ENCODE results near the gene POLE3. TPM values are rescaled to one million over a fixed set of nuclear protein-coding genes. Genes with fewer than 3 reads are reported as not detected.
"Not testable (repeated sequence)": the region's sequence is repeated elsewhere in the genome, so short reads cannot be mapped to it uniquely, and the experiment has no call there.

The POLE3 gene
- total RNA-seq, 1 experiment from 2014 or later = 64.5 TPM

DNA sequence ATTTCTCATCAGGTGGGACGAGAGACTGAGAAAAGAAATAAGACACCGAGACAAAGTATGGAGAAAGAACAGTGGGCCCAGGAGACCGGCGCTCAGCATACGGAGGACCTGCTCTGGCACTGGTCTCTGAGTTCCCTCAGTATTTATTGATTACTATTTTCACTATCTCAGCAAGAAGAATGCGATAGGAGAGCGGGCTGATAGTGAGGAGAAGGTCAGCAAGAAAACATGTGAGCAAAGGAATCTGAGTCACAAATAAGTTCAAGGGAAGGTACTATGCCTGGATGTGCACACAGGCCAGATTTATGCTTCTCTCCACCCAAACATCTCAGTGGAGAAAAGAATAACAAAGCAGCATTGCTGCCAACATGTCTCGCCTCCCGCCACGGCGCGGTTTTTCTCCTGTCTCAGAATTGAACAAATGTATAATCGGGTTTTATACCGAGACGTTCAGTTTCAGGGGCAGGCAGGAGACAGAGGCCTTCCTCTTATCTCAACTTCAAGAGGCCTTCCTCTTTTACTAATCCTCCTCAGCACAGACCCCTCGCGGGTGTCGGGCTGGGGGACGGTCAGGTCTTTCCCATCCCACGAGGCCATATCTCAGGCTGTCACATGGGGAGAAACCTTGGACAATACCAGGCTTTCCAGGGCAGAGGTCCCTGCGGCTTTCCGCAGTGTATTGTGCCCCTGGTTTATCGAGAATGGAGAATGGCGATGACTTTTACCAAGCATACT is 31.2 kb downstream of the POLE3 start:
- BruUV-seq (replicated peaks); POLR2A ChIA-PET (ENCODE audit: unreplicated experiment): not testable (repeated sequence)

DNA sequence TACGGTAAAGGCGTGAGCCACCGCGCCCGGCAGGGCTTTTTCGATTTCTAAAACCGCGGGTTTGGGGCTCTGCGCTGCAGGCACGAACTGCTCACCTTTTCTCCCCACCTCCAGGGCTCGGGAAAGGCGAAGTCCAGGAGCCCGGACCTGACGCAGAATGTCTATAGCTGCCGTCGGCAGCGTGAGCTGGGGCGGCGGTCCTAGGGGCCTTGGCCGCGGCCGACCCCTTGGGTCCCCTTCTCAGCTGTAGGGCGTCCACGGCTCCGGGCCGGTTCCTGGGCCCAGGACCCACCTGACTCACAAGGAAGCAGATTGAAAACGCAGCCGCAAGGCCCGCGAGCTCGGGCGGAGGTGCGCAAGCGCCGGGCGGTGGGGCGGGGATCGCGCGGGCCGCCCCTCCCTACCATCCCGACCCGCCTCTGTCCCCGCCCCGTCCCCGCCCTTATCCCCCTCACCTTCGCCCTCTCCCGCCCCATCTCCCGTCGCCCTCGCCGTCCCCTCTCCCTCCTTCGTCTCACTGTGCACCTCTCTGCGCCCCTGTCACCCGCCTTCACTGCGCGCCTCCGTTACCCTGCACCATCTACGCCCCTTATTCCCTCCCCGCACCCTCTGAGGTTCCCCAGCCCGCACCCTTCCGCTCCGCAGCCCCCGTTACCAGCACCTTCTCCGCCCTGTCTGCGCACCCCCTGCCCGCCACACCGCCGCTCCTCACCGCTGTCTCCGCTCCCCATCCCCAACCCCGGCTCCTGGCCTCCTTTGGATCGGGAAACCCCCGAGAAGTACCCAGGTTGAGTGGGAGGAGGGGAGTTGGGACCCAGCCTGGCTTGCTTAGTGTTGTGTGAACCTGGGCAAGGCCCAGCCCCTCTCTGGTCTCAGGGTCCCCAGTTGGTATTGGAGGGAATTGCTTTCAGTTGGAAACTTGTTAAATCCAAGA is 33.6 kb downstream of the POLE3 start, which contains the start of gene HDHD3:
Gene HDHD3 (minus strand): TSS at position 353 of the 934 bp plus-strand sequence. CDS start 2,632 bp downstream, outside the sequence.
- DNase-seq = peak; percentile 74 to 78
- CTCF ChIA-PET = interaction anchor here (0.6 to 0.7 kb wide), 2 partner anchors 30 to 33 kb away, joined by 3 to 8 read pairs; no protein-coding TSS in a partner anchor
- H3K9me2 ChIP-seq (ENCODE audit: insufficient read depth) = no peaks in the 10 kb centered on the region
- TF ChIP-seq, protein P1, sequence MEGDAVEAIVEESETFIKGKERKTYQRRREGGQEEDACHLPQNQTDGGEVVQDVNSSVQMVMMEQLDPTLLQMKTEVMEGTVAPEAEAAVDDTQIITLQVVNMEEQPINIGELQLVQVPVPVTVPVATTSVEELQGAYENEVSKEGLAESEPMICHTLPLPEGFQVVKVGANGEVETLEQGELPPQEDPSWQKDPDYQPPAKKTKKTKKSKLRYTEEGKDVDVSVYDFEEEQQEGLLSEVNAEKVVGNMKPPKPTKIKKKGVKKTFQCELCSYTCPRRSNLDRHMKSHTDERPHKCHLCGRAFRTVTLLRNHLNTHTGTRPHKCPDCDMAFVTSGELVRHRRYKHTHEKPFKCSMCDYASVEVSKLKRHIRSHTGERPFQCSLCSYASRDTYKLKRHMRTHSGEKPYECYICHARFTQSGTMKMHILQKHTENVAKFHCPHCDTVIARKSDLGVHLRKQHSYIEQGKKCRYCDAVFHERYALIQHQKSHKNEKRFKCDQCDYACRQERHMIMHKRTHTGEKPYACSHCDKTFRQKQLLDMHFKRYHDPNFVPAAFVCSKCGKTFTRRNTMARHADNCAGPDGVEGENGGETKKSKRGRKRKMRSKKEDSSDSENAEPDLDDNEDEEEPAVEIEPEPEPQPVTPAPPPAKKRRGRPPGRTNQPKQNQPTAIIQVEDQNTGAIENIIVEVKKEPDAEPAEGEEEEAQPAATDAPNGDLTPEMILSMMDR (conservative IDR thresholded peaks at IDR 0.05) = no peak
- TF ChIP-seq EZH2 (IDR thresholded peaks at IDR 0.05; ENCODE audit: low read depth) = no peak
- peaks cover 12% of the 10 kb centered on the region for H3K79me2 ChIP-seq (ENCODE audit: low read depth)
- H3K9me3 ChIP-seq (ENCODE audit: insufficient read depth, low read depth) = no peaks in the 10 kb centered on the region
- H4K20me1 ChIP-seq (ENCODE audit: insufficient read depth) = peaks cover 8% of the 10 kb centered on the region; the same call in 1 of the 2 replicates
- peaks cover 9% of the 10 kb centered on the region; the same call in 1 of the 2 replicates for H3K36me3 ChIP-seq (ENCODE audit: low read depth)
- peak within 1 kb of the TSS; percentile 95 for H2AFZ ChIP-seq
- POLR2A ChIA-PET (ENCODE audit: unreplicated experiment) = interaction anchor here (0.6 to 0.7 kb wide), 3 partner anchors 10 to 882 kb away, joined by 4 to 8 read pairs (median 5); no protein-coding TSS in a partner anchor
- peak within 1 kb of the TSS; percentile 80 for H3K4me2 ChIP-seq
- peaks cover 21% of the 10 kb centered on the region; the same call in 1 of the 2 replicates for H3F3A ChIP-seq (ENCODE audit: insufficient read depth, low read depth)
- no peaks in the 10 kb centered on the region for H3K27me3 ChIP-seq (ENCODE audit: insufficient read depth, low read depth)
- peak within 1 kb of the TSS; percentile 54 for H3K27ac ChIP-seq
- intact Hi-C loops (cut with micrococcal nuclease; ENCODE audit: unreplicated experiment) = loop anchor here (1.0 to 2.0 kb wide), 2 partner anchors 24 to 36 kb away; partner anchors contain the start of genes ALAD and WDR31
- peak within 1 kb of the TSS; percentile 76 for H3K4me3 ChIP-seq
- TSS peak; percentile 56 for BruUV-seq (replicated peaks)
- peaks cover 23% of the 10 kb centered on the region for H3K4me1 ChIP-seq (replicated peaks; ENCODE audit: insufficient read depth)

More for the DNA sequence above, 31.2 kb downstream of the POLE3 start:
- H4K20me1 ChIP-seq (ENCODE audit: insufficient read depth); intact Hi-C loops (cut with micrococcal nuclease; ENCODE audit: unreplicated experiment); H3K27me3 ChIP-seq (ENCODE audit: insufficient read depth, low read depth); H3K36me3 ChIP-seq (ENCODE audit: low read depth); H3K27ac ChIP-seq; H3K4me3 ChIP-seq; H3K9me3 ChIP-seq (ENCODE audit: insufficient read depth, low read depth); H2AFZ ChIP-seq; H3K9me2 ChIP-seq (ENCODE audit: insufficient read depth); H3K4me2 ChIP-seq; DNase-seq; CTCF ChIA-PET: not testable (repeated sequence)
- Histone ChIP-seq H3K4me1 (replicated peaks; ENCODE audit: insufficient read depth) (peaks cover 37% of the 10 kb centered on the region), H3F3A (ENCODE audit: insufficient read depth, low read depth) (peaks cover 11% of the 10 kb centered on the region; the same call in 1 of the 2 replicates), H3K79me2 (ENCODE audit: low read depth) (peaks cover 12% of the 10 kb centered on the region)

- Histone ChIP-seq H2AFZ (peak overlapping the region; percentile 52; the same call in 1 of the 2 replicates), H3K4me2 (peak overlapping the region; percentile 80), H3K4me1 (replicated peaks; ENCODE audit: insufficient read depth) (peaks cover 7% of the 10 kb centered on the region), H3K9me3 (ENCODE audit: insufficient read depth, low read depth) (no peaks in the 10 kb centered on the region), H3K4me3 (peak overlapping the region; percentile 76), H3K79me2 (ENCODE audit: low read depth) (peaks cover 12% of the 10 kb centered on the region), H3F3A (ENCODE audit: insufficient read depth, low read depth) (peaks cover 23% of the 10 kb centered on the region; the same call in 1 of the 2 replicates), H3K36me3 (ENCODE audit: low read depth) (peaks cover 9% of the 10 kb centered on the region; the same call in 1 of the 2 replicates), H3K27ac (peak overlapping the region; percentile 33), H3K9me2 (ENCODE audit: insufficient read depth) (no peaks in the 10 kb centered on the region), H3K27me3 (ENCODE audit: insufficient read depth, low read depth) (no peaks in the 10 kb centered on the region), H4K20me1 (ENCODE audit: insufficient read depth) (peaks cover 8% of the 10 kb centered on the region; the same call in 1 of the 2 replicates)
- TSS peak; percentile 32 for BruUV-seq (replicated peaks)
- DNase-seq = peak in 1 of 2 experiments; percentile 46
- no peak for TF ChIP-seq EZH2 (IDR thresholded peaks at IDR 0.05; ENCODE audit: low read depth)
- TF ChIP-seq, protein P1 (conservative IDR thresholded peaks at IDR 0.05) = no peak
- CTCF ChIA-PET = interaction anchor here (0.6 to 0.7 kb wide), 2 partner anchors 26 to 65 kb away, joined by 3 to 6 read pairs; partner anchors contain the start of gene ALAD
- intact Hi-C loops (cut with micrococcal nuclease; ENCODE audit: unreplicated experiment) = loop anchor here (2.0 kb wide), 1 partner anchor 35 kb away; the partner anchor contains the start of gene WDR31
- POLR2A ChIA-PET (ENCODE audit: unreplicated experiment) = interaction anchor here (0.7 kb wide), 2 partner anchors 11 to 144 kb away, joined by 3 to 8 read pairs; no protein-coding TSS in a partner anchor
Measured at GRCh38 chr9:113375057-113376023, 35.1 kb downstream of the POLE3 start.

Data from PC-9 (cell line).